ENCODE results near the gene HFE. TPM values are rescaled to one million over a fixed set of nuclear protein-coding genes. Genes with fewer than 3 reads are reported as not detected.

The HFE gene
- total RNA-seq, 1 donor from 2014 or later: 13.9 TPM

DNA sequence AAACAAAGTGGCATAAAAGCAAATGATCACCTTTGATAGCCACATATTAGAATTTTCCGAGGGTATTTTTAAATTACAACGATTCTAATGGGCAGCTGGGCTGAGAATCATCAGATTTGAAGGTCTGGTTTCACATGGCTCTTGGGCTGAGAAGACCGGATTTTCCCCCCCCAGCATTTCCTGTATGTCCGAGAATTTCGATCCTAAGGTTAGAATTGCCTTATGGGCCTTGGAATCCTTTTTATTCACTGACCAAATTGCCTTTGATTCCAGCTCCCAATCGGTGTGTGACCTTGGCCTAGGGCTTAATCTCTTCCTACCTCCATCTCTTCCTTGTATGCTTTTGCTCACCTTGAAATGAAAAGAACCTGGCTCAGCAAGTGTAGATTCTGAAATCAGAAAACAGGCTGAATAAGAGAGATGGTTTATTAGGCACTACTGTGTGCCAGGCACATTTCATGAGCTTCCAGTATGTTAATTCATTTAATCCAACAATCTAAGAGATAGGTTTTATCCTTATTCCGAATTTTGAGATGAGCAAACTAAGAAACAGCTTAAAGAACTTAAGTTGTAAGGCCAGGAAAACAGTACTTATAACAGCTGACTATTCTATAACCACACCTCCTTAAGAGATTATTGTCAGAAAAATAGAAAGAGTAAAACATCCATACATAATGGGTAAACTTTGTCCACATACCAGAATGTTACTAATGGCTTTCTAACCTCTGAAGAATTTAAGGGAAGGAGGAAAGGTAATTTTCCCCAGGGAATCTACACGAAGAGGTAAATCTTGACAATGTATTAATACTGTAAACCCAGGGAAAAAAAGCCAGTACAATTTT is 39.4 kb downstream of the HFE start:
- DNase-seq (ENCODE audit: low spot score) (no peak), ATAC-seq (no peak)
- intact Hi-C loops (cut with DNase I): no loop called here

GRCh38 chr6:26128013-26128771 is 41.0 kb downstream of the HFE start:
- no peak for DNase-seq (ENCODE audit: low spot score)
- intact Hi-C loops (cut with DNase I): no loop called here
- ATAC-seq: no peak

DNA sequence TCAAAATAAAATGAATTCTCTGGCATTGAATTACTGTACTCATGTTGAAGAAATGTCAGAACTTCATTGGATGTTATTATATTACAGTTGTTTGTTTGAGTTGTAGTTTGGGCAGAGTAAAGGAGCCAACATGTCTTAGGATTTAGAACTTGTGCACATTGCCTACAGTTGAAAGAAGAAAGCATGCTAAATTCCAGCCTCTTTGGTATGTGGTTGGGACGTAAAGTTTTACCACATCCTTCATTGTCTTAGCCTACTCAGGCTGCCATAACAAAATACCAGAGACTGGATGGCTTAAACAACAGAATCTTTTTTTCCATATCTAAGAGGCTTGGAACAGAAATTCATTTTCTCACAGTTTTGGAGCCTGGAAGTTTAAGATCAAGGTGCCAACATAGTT is 42.4 kb downstream of the HFE start:
- DNase-seq (ENCODE audit: low spot score) (no peak), ATAC-seq (no peak)
- intact Hi-C loops (cut with DNase I): no loop called here

DNA sequence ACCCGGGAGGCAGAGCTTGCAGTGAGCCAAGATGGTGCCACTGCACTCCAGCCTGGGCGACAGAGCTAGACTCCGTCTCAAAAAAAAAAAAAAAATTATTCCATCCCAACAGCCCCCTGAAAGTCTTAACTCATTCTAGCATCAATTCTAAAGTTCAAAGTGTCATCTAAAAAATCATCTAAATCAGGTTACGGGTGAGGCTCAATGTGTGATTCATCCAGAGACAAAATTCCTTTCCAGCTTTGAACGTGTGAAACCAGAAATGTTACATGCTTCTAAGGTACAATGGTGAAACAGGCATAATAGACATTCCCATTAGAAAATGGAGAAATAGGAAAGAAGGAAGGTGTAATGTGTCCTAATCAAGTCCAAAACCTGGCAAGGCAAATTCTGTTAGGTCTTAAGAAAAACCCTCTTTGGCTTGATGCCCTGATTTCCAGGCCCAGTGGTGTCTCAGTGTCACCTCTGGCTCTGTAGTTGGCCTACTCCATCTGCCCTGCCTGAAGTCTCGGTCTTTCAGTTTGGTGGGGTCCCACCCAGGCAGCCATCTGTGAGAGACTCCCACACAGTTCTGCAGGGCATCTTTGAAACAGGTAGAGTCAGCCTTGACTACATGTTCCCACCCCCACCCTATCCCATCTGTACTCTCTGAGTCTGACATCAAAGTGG is 43.5 kb downstream of the HFE start:
- ATAC-seq: no peak
- intact Hi-C loops (cut with DNase I): no loop called here
- no peak for DNase-seq (ENCODE audit: low spot score)

- DNase-seq (ENCODE audit: low spot score): no peak
- intact Hi-C loops (cut with DNase I): no loop called here
- no peak for ATAC-seq
Observed at GRCh38 chr6:26131618-26132017, 44.4 kb downstream of the HFE start.

DNA sequence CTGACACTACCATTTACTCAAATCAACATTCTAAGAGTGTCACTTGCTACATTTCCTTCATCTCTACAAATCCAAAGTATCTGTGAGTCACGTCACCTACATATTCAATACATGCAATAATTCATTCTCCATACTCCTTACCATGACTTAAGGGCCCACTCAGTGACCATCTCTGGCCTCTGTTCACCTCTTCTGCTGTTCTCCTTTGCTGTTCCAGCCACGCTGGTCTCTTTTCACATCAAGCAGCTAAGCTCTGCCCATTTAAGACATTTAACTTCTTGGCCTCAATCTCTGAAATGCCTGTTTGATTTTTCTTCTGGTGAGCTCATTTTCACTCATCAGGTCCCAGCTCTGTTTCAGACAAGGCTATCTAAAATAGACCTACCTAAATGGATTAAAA is 46.5 kb downstream of the HFE start:
- ATAC-seq: no peak
- intact Hi-C loops (cut with DNase I): no loop called here
- no peak for DNase-seq (ENCODE audit: low spot score)

DNA sequence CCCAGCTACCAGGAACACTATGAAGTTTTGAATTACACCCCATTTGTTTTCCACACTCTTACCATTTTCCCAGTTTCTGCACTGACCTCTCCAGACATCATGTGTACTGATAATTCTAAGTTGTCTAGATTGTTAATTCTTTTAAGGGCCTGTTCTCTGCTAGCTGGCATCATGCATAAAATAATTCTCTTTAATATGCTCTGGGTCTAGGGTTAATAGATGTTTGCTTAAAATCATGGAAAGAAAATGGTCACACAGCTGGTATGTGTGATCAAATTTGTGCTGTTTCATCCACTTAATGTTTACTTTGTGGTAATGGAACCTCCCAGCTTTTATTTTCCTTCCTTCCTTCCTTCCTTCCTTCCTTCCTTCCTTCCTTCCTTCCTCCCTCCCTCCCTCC is 49.1 kb downstream of the HFE start:
- ATAC-seq: no peak
- DNase-seq (ENCODE audit: low spot score): no peak
- intact Hi-C loops (cut with DNase I): no loop called here

DNA sequence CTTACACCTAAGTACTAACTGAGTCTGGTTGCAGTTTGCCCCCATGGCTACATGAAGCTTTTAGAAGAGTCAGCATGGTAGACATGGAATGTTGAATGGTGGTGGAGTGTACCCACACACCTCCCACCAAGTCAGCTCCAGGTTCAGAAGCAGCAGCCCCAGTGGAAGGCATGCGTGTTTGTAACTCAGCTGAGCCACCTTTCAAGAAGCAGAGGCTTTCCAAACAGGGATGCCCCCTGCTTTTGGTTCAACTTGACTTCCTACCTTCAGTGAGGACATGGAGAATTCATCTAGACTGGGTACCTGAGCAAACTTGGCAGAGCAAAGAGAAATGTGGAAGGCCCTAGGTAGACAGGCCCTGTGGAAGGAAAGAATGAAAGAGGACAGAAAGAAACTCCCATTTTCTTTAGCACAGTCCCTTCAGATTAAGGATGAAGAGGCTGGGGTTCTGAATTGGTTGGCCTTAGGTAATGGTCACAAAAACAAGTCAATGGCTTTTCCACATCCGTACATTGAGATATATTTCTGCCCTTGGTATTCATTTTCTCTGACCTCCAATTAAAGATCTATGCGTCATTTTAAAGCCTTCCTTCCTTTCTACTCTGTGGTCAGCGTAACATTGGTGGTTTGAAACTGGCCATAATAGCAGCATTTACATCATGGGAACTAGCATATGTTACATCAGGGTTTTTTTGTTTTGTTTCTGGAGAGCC is 53.2 kb downstream of the HFE start:
- ATAC-seq (no peak), DNase-seq (ENCODE audit: low spot score) (no peak)
- intact Hi-C loops (cut with DNase I): no loop called here

DNA sequence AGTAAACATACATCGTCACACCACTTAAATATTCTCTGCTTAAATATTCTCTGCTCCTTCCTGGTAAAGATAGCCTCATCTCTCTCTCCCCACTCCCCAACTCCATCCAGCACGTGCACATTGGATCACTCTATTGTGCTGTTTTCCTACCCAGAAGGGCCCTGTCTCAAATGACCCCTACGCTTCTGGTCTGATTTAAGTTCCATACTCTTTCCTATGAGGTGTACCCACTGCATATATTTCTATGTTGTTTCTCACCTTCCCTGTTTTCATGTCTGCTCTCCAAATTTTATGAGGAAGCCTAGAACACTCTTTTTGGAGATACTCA is 53.7 kb downstream of the HFE start:
- no peak for DNase-seq (ENCODE audit: low spot score)
- intact Hi-C loops (cut with DNase I): no loop called here
- ATAC-seq: no peak

DNA sequence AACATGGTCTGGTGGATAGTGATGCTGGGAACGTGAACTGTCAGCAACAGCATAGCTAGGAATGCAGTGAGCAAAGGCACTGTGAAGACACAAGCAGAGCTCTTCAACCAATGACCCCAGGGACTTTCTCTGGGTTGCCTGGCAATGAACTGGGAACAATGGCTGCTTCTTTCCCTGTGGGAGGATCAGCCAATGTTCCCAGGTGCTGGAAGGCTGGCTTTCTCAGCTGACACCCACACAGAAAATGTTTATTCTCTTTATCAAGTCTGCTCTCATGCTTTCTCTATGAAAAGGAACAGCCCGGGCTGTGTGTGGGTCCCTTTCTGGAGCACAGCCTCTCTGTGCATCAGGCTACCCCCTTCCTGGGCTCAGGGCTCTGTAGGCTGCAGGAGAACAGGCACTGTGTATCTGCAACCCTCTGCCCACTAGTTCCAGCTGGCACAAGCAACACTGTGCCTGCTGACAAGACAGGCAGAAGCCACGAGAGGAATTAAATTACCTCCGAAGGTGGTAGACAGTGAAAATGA is 54.2 kb downstream of the HFE start:
- DNase-seq (ENCODE audit: low spot score): no peak
- peak; percentile 84 for ATAC-seq
- intact Hi-C loops (cut with DNase I): no loop called here

- DNase-seq (ENCODE audit: low spot score): no peak
- intact Hi-C loops (cut with DNase I): no loop called here
- ATAC-seq: no peak
Observed at GRCh38 chr6:26142026-26142425, 54.8 kb downstream of the HFE start.

Other genes starting within 250 kb of the HFE start
- gene SLC17A3, start 213.2 kb upstream of the HFE start, total RNA-seq: not detected
- gene SLC17A2, start 156.7 kb upstream of the HFE start, total RNA-seq: not detected
- 15.6 TPM for gene TRIM38, start 124.6 kb upstream of the HFE start, total RNA-seq

Measured in sciatic nerve (tissue), 2 donors.